CD4-positive, alpha-beta T cell treated with Interleukin-17A for 1 hour (primary cell): Measurements from ENCODE around the gene ADGRL3.
"Not testable (repeated sequence)": the region's sequence is repeated elsewhere in the genome, so short reads cannot be mapped to it uniquely, and the experiment has no call there.

ENCODE experiments used
- DNase-seq: peaks from one replicate; pipeline ENCODE4 v3.0.0-alpha.2; 2020

Gene ADGRL3

DNA sequence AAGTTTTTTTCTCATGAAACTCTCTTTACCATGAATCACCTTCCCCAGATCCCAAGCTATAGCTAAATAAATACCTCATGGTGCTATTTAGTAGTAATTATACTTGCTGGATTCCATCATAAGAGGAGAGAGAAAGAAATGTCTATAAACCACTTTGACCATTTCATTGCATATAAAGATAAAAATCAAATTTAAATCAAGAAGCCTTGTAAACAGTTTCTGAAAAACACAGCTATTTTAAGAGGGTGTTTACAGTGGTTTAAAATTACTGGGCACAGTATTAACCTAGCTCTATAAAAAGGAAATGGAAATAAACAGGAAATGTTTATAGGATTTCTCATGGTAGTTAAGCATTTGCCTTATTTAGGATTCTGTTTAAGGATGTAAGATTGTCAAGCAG lies 637.9 kb downstream of the ADGRL3 start:
- no peak for DNase-seq

- no peak for DNase-seq
Observed at GRCh38 chr4:61841714-61842113, 641.6 kb downstream of the ADGRL3 start.

DNA sequence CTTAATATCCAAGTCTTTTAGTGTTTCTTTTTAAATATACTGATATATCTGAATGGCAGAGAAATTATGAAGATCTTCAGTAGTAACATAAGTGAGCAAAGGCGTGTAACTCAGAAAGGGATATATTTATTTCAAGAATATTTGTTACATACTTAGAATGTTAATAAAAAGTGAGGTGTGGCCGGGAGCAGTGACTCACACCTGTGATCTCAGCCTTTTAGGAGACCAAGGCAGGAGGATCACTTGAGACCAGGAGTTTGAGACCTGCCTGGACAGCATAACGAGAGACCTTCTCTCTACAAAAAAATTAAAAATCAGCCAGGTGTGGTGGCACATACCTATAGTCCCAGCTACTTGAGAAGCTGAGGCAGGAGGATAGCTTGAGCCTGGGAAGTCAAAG lies 651.0 kb downstream of the ADGRL3 start:
- DNase-seq = no peak

DNA sequence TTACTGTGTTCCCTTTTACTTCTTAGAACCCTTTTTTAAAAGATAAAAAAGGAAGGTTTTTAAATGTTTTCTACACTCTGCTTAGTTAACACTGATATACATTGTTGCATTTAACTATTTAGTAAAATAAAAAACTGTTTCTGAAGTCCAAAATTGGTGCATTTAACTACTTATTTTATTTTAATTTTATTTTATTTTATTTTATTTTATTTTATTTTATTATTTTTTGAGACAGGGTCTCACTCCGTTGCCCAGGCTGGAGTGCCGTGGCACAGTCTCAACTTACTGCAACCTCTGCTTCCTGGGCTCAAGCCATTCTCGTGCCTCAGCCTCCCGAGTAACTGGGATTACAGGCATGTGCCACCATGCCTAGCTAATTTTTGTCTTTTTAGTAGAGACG lies 652.0 kb downstream of the ADGRL3 start:
- not testable (repeated sequence) for DNase-seq

- DNase-seq = no peak
Observed at GRCh38 chr4:61853041-61853440, 652.9 kb downstream of the ADGRL3 start.

- no peak for DNase-seq
Observed at GRCh38 chr4:61860376-61860775, 660.2 kb downstream of the ADGRL3 start.

DNA sequence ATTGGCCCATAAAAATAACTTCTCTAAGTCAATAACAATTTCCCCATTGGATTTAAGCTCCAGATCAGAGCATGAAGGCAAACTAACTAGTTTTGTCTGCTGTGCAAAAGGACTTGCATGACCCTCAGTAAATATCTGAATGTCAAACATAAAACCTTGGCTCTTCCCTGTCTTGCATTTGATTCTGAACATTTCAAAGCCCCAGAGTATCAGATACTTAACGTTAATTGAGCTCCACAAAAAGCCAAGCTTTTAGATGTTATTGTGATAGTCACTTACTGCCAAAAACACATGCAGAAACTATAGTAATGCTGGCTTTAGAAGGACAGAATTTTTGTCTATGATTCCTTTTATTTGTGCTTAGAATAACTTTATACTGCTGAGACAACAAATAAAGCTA lies 664.2 kb downstream of the ADGRL3 start:
- no peak for DNase-seq

- DNase-seq = no peak
Observed at GRCh38 chr4:61866378-61867030, 666.4 kb downstream of the ADGRL3 start.

DNA sequence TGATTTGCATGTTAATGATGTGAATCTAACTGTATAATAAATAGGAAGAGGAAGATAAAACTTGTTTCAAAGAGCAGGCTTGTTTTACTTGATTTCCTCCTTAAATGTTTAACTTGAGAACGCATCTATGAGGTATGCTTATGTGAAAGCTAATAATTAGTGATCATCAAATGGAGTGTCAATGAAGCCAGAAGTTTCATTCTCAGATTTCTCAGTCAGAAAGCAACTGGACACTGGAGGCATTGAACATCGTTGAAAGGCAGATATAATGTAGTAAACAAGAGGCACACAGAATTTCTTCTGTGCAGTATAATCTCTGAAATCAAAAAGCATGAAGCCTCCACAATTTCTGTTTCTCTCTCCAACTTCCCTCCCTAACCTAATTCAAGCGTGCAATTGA lies 672.9 kb downstream of the ADGRL3 start:
- DNase-seq = no peak

DNA sequence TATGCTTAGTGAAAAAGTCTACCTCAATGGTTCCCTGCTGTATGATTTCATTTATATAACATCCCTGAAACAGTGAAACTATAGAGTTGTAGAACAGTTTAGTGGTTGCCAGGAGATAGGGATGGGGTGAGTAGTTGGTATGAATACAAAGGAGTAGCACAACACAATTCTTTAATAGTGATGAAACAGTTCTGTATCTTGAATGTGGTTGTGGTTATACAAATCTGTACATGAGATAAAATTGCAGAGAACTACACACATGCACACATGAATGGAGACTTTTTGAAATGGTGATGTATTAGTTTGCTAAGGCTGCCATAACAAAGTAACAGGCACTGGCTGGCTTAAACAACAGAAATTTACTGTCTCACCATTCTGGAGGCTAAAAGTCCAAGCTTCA lies 677.1 kb downstream of the ADGRL3 start:
- no peak for DNase-seq

- no peak for DNase-seq
Observed at GRCh38 chr4:61877893-61878292, 677.8 kb downstream of the ADGRL3 start.

- no peak for DNase-seq
Observed at GRCh38 chr4:61882381-61882780, 682.3 kb downstream of the ADGRL3 start.

- no peak for DNase-seq
Observed at GRCh38 chr4:61886131-61886530, 686.0 kb downstream of the ADGRL3 start.

- no peak for DNase-seq
Observed at GRCh38 chr4:61889117-61889516, 689.0 kb downstream of the ADGRL3 start.

GRCh38 chr4:61890321-61890720 lies 690.2 kb downstream of the ADGRL3 start:
- no peak for DNase-seq

- no peak for DNase-seq
Observed at GRCh38 chr4:61891953-61892352, 691.8 kb downstream of the ADGRL3 start.

DNA sequence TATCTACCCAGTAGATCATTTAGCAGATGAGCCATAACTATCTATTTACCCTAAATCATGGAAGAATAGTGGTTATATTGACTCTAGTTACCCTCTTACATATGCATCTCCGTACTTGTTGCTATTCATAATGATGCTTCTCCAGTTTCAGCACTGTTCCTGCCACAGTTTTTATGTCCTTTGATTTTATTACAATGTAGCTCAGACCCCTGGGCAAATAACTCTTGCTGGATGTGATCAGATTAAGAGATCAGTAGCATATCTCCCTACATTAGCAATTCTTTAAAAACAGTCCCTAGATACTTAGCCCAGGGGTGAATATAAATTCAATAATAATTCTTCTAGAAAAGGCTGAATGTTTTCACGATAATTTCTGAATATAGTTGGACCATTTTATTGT lies 696.5 kb downstream of the ADGRL3 start:
- no peak for DNase-seq

- no peak for DNase-seq
Observed at GRCh38 chr4:61909031-61909430, 708.9 kb downstream of the ADGRL3 start.

DNA sequence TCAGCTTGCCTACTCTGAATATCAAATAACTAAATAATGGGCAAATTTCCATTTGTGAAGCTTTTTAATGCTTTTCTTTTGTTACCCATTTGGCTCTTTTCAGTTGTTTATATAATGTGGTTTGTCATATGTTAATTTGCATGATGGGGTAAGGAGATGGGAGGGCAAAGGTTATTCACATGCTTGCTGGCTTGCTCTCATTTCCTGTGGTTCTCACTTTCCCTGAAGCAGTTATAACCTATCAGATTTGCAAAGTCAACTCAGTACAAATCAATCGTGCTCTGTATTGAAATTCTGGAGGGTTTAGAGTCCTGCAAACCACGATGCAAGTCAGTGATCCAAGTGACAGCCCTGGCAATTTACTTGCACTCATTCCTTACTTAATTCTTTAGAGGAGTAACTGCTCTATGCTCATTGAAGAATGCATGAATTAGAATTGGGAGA lies 711.2 kb downstream of the ADGRL3 start:
- no peak for DNase-seq

DNA sequence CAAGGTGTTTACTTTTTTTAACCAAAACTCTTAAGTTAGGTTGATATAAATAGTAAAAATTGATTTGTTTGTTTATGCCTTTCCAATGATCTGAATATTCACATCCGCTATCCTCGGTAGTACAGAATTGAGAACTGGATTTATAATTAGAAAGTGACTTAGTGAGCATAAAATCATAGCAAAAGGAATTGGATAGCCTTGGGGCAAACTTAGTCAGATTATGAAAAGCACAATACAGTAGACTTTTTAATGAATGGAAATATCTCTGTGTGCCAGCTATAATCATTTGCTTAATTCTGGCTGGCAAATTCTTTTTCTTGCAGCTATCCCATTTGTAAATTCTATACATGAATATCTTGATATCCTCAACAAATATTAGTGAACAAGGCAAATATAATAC lies 713.5 kb downstream of the ADGRL3 start:
- no peak for DNase-seq

DNA sequence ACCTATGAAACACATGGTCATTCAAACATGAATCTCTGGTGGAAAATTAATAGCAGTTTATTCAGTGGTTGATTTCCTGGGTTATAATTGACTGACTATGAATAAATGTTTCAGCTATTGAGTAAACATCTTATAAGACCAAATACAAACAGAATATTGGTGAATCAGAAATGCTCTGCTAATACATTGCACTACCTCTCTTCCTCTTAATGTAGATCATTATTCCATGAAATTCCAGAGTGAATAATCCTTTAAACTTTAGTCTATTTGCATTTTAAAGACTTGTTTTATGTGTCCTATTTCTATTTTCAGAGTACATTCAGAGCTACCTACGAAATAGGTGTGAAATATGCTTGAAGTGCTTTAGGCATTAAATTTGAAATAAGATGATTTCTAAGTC lies 715.4 kb downstream of the ADGRL3 start:
- DNase-seq = no peak

DNA sequence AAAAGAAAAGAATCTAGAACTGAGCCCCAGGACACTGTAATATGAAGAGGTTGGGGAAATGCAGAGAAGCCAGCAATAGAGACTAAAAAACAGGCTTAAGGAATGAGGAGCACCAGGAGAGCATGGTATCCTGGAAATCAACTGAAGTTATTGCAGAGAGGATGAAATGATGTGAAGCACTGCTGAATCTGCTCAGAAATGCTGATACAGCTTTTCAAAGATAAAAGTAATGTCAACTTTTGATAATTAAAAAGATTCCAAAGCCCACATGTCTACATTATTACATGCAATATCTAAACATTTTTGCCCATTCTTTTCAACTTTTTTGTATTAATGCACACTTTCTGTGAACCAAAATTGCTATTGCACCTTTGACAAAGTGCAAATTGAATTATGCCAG lies 718.4 kb downstream of the ADGRL3 start:
- DNase-seq = no peak

DNA sequence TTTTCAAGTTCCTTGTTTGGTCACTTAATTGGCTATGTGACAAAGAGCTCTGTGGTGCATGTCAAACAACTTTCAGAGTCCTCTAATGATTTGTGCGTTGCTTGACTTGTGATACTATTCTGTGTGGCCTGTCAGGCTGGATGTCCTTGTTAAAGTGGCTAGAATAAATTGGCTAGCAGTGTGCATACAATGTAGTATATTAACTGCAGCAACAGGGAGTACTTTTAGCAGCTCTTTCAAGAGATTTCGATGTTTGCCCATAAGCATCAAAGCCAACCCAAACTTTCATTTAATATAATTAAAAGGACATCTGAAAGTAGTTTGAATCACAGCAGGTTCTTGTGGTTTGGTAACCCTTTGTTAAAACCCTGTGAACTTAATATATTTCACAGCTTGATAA lies 718.9 kb downstream of the ADGRL3 start:
- DNase-seq = no peak

GRCh38 chr4:61919561-61919960 lies 719.4 kb downstream of the ADGRL3 start:
- no peak for DNase-seq

DNA sequence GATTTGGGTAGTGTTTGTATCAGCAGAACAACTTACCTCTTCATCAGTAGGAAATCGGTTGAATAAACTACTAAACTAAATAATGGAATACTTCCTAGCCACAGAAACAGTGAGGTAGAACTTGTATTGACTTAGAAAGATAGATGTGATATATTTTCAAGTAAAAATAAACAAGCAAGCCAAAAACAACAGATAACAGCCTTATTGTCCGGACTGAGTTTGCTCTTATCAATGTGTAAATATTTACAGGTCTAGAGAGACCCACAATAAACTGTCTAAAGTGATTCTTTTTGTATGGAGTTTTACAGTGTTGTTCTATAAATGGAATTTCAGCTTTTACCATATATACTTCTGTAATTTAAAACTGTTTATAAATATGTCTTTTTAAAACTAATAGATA lies 721.8 kb downstream of the ADGRL3 start:
- DNase-seq = no peak

GRCh38 chr4:61922766-61923165 lies 722.6 kb downstream of the ADGRL3 start:
- DNase-seq = no peak
